GM19193 (cell line): ENCODE data around the gene TNFRSF1A.

Experiments used
- POLR2A ChIP-seq: IDR thresholded peaks from 4 replicates; pipeline ENCODE4 v1.6.1; 2011; ENCODE audit not compliant: insufficient read depth, insufficient read length; ENCODE audit errors: extremely low read depth

The TNFRSF1A gene

DNA sequence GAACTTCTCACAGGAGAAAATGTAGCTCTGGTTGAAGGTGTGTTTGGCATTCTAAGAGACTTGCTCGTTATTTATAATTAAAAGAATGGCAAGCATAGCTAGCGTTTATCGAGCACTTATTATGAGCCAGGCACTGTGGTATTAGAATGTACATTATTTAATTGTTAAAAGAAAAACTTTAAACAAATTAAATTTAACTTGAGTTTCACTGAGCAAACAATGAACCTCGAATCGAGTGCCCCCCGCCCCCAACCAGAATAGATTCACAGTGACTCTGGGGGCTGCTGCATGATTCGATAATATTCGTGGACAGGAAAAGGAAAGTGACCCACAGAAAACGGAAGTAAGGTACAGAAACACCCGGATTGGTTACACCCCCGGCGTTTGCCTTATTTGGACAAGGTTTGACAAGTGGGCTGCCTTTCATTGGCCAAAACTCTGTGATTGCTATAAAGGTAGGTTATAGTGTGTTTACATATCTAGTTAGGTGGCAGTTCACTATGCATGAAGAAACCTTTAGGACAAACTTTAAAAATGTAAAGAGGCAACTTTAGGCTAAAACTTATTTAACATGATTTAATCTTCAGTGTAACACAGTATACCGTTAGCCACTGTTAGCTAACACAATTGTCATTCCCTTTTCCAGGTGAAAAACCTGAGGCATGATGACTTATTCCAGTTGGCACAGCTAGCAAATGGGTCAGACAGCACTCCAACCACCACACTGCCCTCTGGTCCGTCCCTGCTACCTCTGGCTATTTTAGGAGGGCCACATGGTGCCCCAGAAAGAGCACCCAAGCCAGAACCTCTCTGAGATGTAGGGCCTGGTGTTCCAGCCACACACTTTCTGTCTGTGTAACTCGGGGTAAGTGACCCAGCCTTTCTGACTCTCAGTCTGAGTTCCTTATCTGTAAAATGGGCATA lies 26.4 kb upstream of the TNFRSF1A start:
- TF ChIP-seq POLR2A, result no peak

DNA sequence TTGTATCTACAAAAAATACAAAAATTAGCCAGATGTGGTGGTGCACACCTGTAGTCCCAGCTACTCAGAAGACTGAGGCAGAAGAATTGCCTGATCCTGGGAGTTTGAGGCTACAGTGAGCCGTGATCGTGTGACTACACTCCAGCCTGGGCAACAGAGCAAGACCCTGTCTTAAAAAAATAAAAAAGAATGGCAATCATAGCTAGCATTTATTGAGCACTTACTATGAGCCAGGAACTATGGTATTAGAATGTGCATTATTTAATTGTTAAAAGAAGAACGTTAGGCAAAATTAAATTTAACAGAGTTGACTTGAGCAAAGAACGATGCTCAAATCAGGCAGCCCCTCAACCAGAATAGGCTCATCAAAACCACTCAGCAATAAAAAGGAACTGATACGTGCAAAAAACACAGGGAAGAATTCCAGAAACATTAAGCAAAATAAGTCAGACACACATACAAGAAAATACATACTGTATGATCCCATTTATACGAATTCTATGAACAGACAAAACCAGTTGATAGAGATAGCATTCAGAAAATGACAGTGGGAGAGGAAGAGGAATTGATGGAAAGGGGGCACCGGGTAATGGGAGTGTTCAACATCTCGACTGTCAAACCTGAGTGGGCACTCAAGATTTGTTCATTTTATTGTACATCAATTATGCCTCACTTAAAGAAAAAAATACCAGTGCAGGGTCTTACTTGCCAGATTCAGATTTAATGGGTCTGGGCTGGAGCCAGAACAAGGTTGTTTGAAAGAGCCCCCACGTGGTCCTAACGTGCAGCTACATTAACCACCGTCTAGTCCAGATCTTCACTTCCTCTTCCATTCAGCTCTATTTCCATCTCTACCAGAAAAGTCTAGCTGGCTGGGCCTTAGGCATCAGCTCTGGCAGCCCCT lies 25.4 kb upstream of the TNFRSF1A start:
- no peak for TF ChIP-seq POLR2A

DNA sequence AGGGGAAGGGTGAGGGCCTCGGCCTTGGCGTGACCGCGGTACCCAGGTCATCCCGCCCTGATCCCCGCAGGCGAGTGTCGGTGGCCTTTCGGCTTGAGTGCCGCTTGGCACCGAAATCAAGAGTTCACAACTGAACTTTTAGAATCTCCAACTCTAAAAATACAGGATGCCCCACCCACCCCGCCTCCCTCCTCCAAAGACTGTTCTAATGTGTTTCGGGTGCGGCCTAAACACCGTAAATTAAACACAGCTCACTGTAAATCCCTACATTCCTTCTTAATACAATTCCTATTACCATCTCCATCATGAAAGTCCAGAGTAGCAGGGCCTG lies 22.1 kb upstream of the TNFRSF1A start:
- no peak for TF ChIP-seq POLR2A

DNA sequence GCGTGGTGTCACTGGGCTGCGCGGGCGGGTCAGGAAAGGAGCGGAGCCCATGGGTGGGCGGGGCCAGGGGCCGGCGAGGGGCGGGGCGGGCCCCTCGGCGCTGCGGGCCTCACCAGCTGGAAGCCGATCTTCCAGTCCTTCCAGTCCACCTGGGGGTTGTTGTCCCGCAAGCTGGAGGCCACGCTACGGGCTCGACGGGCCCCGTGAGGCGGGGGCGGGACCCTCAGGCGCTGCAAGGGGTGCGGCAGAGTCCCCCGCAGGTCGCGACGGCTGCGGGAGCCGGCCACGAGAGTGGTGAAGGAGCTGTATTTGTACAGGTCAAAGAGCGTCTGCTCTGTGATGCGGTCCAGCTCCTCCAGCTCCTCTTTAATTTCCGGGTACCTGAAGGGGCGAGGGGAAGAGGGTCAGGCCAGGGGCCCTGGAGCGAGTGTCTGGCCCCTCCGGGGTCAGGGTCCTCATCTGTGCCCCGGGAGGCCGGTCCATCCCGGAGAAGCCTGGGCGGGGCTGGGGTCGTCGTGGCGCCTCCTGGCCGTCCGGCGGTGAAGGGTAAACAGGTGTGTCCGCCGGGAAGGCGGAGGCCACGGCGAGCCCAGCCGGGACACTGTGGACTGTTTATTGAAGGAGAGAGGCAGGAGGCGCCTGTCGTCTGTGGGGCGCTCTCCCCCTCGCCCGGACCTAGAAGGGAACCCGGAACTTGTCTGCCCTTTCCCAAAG lies 21.6 kb upstream of the TNFRSF1A start:
- peak; percentile 27 for TF ChIP-seq POLR2A

DNA sequence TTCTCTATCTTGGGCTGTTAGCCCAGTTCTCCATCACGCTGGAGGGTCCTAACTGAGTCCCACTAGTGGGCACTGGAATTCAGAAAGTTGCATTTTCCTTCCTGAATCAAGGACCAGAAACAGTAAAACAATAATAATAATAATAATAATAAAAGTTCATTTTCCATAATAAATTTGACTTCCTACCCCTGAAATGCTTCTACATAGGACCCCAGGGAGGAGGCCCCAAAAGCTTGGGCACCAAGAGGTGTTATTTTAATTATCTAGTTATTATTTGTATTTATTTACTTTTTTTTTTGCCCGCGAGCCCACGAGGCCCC lies 21.1 kb upstream of the TNFRSF1A start:
- TF ChIP-seq POLR2A, result no peak

DNA sequence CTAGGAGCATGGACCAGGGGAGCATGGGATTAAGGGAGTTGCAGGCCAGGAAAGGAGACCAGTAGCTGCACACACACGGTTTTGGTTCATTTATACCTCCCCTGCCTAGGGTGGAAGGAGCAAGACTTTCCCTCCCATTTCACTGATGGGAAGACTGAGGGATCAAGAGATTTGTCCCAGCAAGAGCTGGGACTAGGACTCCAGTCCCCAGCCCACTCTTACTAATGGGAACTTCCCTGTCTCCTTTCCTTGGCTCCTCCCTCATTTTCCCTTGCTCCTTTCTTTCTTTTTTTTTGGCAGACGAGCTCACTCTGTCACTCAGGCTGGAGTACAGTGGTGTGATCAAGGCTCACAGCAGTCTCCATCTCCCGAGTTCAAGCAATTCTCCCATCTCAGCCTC lies 20.5 kb upstream of the TNFRSF1A start:
- no peak for TF ChIP-seq POLR2A

DNA sequence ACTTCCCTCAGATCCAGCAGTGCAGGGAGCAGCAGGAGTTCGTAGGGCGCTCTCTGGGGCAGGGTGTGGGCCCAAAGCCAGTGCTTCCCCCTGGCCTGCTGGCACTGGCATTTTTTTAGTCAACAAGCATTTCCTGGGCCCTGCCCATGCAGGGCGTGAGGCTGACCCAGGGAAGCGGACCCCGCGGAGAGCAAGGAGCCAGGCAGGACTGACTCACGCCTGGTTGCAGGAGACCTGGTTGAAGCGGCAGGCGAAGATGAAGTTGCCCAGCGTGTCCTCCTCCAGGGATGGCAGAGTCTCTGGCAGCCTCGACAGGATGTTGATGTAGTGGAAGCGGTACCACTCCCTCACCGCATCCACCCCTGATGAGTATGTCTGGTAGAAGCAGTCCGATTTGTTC lies 20.0 kb upstream of the TNFRSF1A start:
- no peak for TF ChIP-seq POLR2A

DNA sequence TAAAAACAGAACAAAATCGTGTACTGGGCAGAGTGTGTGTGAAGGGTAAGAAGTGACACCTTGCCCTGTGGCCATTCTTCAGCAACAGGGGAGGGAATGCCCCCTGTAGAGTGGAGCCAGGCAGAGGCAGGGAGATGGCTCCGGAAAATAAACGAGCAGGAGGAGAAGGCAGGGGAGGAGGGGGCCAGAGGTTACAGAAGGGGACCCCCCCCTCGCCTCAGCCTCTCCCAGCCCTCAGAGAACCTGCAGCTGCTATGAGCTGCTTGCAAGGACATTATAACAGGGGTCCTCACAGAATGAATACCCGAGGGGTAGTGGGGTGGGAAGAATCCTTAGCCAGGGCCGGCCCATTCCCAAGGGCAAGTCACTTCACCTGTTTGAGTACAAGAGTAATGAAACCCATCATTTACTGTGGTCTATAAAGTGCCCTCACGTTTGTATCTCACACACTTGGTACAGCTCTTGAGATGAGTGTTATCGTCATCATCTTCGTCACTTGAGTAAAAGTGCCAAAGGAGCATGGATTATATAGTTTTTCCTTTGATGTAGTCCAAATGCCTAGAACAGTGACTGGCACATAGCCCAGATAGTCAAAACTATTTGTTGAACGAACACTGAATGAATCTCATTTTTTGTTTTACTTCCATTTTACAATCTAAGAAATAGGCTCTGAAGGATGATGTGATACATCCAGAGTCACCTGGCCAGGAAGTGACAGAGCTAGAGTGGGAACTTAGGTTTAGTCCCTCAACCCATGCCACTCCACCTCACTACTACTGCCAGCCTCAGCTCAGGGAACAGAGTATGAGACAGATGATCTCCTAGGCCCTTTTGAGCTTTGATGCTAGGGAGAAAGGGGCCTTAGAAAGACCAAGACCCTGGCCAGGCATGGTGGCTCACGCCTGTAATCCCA lies 19.0 kb upstream of the TNFRSF1A start:
- TF ChIP-seq POLR2A, result no peak

DNA sequence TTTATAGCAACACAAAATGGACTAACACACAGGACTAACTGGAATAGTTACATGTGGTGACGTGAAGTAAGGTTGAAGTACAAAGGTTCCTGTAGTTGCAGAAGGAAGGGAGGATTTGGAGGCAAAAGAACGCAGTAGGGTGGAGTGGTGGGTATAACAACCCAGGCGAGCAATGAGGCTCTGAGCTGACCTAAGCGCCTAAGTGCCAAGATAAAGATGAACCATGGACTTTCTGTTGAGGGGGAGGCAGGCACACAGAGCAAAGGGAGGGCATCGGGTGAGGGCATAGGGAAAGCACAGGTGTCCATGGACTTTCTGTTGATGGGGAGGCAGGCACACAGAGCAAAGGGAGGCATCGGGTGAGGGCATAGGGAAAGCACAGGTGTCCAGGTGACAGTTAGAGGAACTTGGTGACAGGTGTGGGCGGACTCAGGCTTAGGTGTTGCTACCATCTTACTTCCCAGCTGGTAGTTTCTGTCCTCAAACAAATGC lies 18.2 kb upstream of the TNFRSF1A start:
- TF ChIP-seq POLR2A, result no peak

DNA sequence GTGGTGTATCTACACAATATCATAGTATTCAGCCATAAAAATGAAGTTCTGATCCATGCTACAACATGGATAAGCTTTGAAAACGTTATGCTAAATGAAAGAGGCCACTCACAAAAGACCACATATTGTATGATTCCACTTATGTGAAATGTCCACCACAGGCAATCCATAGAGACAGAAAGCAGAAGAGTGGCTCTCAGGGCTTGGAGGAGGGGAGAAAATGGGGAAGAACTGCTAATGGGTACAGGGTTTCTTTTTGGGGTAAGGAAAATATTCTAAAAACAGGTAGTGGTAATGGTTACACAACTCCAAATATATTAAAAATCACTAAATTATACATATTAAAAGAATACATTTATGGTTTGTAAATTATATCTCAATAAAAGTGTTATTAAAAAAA lies 17.0 kb upstream of the TNFRSF1A start:
- no peak for TF ChIP-seq POLR2A

DNA sequence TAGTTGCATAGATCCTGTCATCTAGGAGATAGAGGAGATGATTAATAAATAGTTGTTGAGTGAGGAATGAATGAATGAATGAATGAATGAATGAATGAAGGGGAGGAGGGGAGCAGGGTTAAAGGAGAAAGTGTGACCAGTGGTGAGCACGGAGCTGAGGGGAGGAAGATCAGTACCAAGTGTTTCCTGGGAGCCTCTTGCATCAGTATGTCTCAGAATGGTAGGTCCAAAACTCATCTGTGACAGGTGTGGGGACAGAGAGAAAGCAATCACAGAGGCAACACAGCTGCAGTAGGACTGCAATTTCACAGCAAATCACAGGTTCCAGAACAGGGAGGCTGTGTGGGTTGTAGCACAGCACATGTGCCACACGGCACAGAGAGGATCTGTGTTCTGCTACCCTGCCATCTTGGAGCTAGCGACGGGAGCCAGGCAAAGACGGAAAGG lies 14.5 kb upstream of the TNFRSF1A start:
- TF ChIP-seq POLR2A, result no peak

DNA sequence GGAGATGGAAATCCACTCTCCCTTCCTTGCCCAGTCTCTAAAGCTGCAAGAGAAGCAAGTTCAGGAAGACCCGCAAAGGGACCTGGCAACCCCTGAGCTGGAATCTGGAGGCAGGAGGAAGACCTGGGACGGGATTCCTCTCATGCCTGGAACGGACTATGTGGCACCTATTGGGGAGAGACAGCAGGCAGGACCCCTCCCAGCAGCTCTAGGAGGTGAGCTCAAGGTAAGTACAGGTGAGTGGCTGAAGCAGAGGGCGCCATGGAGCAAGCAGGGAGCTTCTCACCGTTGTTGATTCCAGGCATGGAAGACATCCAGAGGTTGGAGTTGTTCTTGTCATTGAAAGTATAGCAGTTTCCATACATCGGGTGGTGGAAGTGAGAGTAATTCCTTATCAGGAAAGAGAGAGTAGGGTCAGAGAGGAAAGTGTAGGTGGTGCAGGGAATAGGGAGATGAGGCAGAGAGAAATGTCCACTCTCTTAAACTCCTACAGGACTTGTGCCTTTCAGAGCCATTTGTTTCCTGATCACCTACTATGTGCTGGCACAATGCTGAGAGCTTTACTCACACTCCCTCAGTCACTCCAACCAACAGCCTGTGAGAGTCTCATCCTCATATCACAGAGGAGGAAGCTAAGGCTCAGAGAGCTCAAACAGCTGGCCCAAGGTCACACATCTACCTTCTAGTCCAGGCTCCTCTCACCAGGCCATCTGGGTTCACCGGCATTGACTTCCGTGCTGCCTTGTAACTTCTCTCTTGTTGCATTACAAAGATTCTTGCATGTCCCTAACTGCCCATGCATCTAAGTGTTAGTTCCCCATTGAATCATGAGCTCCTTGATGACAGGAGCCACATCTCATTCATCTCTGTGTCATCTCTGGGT lies 13.9 kb upstream of the TNFRSF1A start:
- no peak for TF ChIP-seq POLR2A

DNA sequence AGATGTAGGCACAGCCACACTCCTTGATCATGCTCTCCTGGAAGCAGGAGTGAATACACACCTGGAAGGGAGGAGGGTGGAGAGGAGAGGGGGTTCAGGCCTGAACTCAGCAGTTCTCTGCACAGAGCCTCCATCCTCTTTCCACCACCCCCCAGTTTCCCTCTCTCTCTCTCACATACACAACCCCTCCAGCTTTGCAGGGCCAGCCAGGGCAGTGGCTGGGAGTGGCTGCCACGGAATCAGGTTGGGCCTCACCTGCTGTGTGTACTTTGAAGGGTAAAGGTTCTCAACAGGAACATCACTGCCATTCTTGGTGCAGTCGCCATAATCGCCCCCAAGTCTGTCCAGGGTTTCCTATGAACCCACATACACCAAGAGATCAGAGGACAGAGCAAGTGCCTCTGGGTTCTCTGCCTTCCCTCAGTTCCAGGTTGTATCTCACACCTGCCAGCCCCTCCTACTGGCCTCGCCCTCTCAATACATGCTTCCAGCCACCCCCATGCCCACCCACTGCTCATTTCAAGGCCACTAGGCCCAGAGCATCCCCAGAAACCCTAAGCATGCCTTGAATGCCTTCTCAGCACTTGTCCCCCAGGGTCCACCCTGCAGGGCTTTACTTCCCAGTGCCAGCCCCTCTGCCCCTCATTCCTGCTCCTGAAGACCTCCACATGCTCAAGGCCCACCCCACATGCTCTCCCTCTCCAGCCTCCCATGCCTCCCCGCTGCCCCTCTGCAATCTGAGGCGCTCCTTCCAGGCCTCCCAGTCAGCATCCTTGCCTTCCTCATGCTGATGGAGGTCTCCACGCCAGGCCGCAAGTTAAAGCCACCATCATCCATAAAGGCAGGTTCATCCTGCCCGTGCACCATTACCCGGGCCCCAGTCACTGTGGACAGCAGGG lies 12.9 kb upstream of the TNFRSF1A start:
- no peak for TF ChIP-seq POLR2A
